Activated CD4-positive, CD25-positive, alpha-beta regulatory T cell treated with anti-CD3 and anti-CD28 coated beads, Interleukin-2, amount 50 U/mL, for 72 hours (primary cell): ENCODE results near the gene VPS35L.
"Not testable (repeated sequence)": the region's sequence is repeated elsewhere in the genome, so short reads cannot be mapped to it uniquely, and the experiment has no call there.

Experiments used
- DNase-seq: peaks from one replicate; pipeline ENCODE4 v3.0.0; 2021

The VPS35L gene

DNA sequence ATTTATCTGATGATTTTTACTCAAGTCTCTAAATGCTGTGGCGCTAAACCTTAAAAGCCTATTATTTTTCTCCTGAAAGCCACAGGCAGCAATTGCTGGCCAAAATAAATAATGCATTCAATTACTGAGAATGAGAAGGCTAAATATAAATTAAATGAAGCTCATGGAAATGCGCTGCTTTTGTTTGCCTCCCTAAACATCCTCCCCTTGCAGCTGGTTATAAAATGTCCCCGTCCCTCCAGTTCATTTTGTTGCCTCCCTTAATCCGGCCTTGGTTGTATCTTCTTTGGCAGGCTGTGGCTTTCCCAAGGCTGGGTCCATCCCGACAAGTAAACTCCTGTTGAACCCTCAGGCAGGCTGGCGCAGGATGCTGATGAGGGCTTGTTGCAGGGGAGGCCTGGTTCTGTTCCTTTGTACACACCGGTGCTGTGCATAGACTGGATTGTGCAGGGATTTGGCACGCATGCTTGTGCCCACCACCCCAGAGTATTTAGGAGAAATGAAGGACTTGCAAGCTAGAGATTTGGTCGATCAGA lies 99.8 kb downstream of the VPS35L start:
- DNase-seq = no peak

DNA sequence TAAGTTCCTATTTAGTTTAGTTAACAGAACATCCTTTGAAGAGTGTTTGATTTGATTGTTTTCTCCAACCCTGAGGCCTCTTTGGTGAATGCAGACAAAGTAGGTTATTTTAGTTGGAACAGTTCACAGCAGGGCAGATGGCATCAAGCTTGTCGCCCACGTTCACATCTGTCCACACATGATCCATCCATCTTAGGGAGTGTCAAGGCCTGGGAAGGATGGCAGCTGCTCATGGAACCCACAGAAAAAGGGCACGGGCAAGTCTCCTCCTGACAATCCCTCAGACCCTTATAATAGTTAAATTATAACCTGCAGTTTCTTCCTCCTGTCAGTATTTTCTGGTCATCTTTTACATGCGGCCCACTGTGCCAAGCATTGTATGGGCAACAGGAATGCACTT lies 102.3 kb downstream of the VPS35L start:
- no peak for DNase-seq

DNA sequence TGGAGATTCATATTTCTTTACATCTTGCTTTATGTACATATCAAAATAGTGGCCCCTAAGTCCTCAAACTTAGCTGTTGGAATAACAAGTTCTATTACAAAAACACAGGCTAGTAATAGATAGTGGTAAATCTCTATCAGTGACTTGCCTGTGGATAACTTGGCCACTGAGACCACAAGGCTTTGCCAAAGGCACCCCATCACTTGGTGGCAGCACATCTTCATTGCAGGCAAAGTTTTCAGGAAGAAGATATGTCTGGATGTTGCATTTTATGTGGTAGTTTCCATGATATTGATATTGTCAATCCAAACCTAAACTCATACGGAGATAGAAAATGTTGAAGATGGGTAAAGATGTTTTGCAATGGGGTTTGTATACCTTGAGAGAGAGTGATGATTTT lies 104.1 kb downstream of the VPS35L start:
- no peak for DNase-seq

DNA sequence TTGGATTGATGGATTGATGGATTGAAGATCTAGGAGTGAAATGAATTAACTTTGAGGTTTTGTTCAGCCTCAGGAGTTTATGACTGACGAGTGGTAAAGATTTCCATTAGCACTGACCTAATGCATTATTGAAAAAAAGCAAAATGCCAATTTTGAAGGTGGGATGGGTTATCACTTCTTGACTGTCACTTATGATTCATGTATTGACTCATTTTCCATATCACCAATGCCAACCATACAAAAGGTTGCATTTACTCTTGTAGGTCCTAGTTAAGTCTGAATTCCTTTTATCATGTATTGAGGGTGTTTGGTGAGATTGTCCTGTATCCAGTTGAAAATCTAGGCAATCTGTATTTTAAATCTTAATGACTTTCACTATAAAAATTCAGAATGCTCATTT lies 104.9 kb downstream of the VPS35L start:
- DNase-seq = no peak

DNA sequence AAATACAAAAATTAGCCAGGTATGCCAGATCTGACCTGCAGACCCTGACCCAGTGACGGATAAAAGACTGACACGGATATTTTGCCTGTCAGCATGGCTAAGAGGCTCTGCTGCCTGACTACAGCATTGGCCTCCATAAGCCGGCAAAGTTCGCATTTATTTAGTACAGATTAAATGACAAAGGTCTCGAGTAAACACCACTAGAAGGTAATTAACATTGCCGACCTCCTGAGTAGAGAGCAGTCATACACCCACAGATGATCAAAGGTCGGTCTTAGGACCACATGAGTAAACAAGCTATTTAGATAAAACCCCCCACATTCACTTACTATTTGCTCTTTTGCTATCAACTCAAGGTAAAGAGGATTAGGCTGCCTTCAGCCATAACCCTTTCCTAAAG lies 106.8 kb downstream of the VPS35L start:
- no peak for DNase-seq

DNA sequence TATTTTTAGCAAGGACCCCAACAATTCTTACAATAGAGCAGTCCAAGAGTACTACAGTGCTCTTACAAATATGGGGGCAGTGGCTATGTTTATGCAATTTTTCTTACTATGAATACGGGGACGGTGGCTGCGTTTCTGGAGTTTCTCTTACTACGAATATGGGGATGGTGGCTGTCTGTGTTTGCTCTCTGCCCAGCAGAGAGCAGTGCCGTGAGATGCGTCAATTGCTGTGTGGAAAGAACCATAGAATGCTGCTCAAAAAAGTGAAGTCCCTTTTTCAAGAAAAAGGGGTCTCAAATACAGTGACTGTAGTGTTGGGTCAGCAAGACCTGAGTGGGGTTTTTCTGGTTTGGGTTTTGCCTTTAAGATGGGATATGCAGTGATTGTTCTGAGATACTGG lies 108.7 kb downstream of the VPS35L start:
- no peak for DNase-seq

DNA sequence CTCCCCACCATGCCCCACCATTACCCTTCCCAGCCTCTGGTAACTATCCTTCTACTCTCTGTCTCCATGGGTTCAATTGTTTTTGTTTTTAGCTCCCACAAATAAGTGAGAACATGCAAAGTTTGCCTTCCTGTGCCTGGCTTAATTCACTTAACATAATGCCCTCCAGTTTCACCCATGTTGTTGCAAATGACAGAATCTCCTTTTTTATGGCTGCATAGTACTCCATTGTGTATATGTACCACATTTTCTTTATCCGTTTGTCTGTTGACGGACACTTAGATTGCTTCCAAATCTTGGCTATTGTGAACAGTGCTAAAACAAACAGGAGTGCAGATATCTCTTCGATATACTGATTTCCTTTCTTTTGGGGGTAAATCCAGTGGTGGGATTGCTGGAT lies 109.8 kb downstream of the VPS35L start:
- not testable (repeated sequence) for DNase-seq

DNA sequence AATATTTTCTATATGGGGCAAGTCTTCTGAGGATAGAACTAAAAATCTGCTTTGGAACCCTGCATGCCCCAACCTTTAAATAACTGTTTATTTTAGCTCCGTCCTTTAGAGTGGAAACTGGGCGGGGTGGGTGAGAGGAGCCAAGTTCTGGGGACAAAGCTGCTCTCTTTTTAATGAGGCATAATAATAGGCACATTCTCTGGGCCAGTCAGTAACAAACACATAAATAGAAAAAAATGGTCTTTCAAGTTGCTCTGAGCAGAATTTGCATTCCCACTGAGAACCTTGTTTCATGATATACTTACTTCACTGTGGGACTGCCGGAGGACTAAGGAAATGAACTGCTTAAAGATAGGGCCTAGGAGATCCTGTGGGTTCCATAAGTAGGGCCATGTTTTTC lies 111.0 kb downstream of the VPS35L start:
- DNase-seq = no peak

DNA sequence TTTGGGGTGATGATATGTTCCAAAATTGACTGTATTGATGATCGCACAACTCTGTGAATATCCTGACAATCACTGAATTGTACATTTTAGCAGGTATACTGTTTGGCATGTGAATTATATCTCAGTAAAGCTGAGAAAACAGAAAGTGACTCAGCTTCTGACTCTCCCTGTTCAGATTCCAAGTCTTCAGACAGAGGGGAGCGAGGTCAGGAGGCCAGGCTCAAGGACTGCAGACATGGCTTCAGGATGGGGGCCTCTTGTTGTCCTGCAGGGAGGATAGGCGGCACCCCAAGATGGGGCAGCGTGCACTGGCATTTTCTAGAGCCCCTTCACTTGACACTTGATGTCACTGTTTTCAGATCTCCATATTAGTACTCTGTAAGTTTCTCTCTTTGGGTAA lies 116.9 kb downstream of the VPS35L start:
- no peak for DNase-seq

DNA sequence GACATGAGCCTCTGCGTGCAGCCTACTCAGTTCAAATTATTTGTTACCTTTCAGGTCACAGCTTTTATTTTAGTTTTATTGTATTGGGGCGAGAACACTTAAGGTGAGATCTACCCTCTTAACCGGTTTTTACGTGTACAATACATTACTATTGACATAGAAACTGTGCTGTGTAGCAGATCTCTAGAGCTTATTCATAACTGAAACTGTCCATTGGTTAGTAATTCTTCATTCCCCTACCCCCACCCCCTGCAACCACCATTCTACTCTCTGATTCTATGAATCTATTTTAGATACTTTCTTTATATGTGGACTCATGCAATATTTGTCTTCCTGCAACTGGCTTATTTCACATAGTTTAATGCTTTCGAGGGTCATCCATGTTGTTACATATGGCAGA lies 119.0 kb downstream of the VPS35L start:
- DNase-seq = no peak

DNA sequence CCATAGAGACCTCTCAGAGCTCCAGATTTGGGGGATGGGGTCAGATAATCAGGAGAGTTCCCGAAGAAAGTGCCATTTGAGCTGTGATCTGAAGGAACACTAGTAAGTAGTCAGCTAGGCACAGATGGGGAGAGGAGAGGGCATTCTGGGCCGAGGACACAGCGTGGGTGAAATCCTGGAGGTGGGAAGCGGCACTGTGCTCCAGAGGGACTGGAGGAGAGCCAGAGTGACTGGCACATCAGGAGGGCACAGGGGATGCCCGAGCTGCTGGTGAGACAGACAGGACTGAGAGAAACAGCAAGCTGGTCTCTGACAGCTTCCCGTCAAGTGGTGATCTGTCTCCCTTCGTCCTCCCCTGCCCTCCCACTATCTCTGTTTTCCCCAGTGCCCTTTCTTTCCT lies 121.9 kb downstream of the VPS35L start:
- DNase-seq = no peak

DNA sequence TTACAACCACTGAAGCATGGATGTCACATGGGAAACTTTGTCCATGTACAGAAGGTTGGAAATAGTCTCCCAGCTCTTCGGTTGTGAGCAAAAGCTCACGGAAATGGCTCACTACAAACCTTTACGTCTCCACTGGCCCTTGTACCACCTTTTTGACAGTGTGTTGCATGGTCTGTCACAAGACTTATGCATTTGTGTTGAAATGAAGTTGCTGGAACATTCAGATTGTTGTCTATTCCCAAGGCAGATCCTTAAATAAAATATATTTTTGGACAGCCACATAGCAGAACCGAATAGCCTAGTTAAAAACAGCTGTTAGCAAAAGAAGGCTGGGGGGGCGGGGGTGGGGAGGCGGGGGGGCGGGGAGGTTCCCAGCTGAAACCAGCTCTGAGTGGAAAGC lies 123.3 kb downstream of the VPS35L start:
- no peak for DNase-seq

DNA sequence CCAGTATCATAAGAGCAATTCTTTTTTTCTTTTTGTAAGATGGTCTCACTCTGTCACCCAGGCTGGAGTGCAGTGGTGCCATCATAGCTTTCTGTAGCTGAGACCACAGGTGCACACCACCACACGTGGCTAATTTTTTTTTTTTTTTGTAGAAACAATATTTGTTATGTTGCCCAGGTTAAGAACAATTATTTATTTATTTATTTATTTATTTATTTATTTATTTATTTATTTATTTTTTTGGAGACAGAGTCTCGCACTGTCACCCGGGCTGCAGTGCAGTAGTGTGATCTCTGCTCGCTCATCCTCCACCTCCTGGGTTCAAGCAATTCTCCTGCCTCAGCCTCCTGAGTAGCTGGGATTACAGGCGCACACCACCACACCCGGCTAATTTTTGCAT lies 123.8 kb downstream of the VPS35L start:
- DNase-seq = not testable (repeated sequence)

DNA sequence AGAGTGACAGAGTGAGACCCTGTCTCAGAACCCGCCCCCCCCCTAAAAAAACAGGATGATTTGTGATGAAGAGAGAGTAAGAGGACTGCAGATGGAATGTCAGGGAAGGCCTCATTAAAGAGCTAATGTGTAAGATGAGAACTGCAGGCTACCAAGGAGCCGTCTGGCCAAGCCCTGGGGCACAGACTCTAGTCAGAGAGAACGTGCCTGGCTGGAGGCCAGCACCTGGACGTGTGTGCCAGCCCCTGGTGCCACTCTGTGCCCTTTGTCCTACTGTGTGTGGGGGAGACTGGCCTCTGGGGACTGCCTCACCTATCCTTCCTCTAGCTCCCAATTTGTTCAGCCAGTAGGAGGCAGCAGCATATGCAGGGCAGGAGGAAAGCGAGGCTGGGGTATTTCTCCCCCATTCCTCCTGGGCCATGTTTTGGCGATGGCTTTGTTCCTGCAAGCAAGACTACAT lies 125.4 kb downstream of the VPS35L start:
- DNase-seq = no peak

DNA sequence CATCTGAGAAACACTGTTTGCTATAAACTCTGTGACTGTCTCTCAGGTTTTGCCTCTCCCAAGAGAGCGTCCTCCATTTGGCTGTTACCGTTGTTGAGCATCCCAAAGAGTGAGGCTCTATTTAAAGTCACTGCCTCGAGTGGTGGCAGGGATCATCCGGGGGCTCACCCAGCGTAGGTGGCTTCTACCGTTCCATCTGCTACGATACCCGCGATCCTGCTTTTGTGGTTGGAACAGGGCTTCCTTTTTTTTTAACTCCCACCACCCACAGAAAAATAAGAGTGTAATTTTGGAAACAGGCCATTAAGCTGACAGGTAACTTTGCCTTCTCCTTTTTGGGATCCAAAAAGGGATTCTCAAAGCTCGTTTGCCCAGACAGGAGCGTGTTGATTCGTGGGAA lies 126.1 kb downstream of the VPS35L start:
- DNase-seq = no peak

DNA sequence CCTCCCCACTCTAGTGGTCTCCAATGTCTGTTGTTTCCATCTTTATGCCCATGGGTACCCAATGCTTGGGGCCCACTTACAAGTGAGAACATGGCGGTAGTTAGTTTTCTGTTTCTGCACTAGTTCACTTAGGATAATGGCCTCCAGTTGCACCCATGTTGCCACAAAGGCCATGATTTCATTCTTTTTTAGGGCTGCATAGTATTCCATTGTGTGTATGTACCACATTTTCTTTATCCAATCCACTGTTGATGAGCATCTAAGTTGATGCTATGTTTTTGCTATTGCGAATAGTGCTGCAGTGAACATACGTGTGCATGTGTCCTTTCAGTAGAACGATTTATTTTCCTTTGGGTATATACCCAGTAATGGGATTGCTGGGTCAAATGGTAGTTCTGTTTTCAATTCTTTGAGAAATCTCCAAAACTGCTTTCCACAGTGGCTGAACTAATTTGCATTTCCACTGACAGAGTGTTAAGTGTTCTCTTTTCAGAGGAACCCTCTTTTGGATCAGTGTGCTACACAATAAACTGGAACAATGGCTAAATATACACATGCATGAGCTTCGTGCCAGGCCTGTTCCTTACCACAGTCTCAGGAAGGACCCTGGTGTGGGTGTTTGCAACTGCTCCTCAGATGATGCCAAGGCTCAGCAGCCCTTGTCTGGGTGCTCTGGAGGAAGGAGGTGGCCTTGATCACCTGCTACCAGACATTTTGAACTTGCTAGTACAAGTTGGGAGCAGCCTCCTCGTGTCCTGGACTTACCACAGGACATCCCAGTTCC lies 128.1 kb downstream of the VPS35L start:
- no peak for DNase-seq

DNA sequence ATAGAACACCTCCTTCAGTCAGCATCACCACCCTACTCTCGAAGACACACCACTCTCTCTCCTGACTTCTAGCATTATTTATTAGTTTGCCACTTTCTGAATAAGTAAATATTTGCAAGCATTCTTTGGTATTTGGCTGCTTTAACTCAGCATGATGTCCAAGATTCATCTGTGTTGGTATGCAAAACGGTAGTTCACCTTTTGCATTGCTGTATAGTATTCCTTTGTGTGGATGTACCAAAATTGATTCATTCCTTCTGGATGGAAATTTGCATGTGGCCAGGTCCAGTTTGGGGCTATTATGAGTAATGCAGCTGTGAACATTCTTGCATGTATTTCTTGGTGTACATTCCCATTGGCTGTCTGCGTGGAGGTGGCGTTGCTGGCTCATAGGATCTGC lies 129.7 kb downstream of the VPS35L start:
- no peak for DNase-seq

DNA sequence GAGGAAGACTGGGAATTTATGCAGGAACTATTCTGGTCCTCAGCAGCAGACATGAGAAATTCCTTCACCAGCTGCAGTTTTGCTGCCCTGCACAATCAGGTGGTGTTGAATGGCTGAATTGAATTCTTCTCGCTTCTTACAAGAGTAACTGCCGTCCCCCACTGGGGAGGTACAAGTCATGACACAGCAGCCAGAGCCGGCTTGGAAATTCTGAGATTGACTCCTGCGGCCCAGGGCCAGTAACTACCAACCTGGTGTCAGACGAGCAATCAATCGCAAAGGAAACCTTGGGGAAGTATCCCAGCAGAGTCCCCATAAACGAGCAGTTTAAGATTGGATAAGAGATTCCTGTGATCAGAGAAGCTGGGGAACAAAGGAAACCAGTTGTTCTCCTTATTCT lies 131.8 kb downstream of the VPS35L start:
- DNase-seq = no peak

DNA sequence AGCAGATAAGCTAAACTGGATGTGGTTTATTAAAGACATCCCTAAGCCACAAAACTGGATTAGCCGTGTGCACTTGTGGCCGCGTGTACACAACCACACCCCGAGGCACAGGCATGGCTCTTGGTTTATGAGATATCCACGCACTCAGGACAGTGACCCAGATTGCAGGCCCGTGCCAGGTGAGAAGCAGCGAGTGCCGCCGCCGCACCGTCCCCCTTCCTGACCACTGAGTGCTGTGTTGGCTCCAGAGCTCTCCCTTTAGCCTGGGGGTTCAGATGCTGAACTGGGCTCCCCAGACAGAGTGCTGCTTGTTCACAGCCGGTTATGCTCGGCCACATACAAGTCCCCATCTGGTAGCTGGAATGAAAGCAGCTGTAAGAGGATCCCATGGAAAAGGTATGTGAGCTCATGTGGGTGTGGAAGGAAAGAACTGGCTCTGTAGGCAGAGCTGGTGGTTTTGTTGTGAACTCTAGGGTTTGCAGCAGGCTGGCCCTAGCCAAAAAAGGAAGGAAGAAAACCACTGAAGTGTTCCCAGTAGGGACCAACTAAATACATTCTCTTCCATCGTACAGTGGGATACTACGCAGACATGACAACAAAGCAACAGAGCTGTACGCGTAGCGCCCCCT lies 133.0 kb downstream of the VPS35L start:
- DNase-seq = no peak

DNA sequence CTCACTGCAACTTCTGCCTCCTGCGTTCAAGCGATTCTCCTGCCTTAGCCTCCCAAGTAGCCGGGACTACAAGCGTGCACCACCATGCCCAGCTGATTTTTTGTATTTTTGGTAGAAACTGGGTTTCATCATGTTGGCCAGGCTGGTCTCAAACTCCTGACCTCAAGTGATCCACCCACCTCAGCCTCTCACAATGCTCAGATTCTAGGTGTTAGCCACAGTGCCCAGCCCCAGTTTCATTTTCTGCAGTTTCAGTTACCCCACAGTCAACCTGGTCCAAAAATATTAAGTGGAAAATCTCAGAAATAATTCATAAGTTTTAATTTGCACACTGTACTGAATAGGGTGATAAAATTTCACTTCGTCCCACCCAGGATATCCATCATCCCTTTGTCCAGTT lies 133.8 kb downstream of the VPS35L start:
- DNase-seq = no peak

DNA sequence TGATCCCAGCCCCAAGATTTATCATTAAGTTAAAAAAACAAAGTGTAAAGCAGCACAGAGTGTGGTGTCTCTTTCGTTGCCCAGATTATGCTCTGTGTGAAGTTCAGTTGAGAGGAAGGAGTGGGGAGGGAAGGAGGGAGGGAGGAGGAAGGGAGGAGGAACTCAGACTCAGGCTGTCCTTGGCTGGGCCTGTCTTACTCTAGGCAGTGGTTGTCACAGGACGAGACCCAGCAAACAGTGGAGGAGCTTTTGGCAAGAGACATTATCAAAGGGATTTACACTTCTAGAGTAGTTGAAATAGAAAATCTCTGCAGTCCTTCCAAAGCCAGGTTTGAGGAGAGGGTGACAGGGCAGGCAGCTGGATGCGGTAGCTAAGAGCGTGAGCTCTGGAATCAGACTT lies 134.7 kb downstream of the VPS35L start:
- DNase-seq = no peak

DNA sequence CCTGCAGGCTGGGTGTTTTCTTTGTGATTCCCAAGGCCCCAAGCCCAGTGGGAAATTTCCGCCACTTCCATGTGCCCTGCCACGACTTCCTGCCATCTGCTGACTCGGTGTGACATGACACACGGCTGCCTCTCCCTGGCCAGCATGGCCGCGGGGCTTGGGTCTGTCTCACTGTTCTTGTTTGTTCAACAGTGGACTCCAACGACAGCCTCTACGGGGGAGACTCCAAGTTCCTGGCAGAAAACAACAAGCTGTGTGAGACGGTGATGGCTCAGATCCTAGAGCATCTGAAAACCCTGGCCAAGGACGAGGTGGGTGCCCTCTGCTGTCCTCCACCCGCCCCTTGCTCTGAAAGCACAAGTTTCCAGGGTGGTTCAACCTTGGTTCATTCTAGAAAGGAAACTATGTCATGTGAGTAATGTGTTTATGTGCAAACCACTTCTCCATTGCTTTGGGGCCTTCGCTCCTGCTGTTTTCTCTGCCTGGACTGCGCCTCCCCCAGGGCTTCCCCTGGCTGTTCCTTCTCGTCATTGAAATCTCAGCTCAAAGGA lies 135.7 kb downstream of the VPS35L start:
- DNase-seq = no peak

DNA sequence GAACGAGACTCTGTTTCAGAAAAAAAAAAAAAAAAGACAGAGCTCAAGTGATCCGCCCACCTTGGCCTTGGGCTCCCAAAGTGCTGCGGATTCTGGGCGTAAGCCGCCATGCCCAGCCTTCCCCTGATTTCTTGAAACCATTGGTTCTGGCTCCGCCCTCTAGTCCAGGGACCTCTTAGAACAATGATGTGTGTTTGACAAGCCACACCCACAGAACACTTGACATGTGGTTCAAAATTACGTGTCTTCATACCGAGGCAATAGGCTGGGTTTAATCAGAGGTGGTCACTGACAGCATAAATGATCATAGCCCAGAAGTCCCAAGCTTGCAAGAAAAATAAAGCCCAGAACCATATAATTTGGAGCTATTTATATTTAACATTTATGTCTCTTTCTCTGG lies 139.5 kb downstream of the VPS35L start:
- no peak for DNase-seq

DNA sequence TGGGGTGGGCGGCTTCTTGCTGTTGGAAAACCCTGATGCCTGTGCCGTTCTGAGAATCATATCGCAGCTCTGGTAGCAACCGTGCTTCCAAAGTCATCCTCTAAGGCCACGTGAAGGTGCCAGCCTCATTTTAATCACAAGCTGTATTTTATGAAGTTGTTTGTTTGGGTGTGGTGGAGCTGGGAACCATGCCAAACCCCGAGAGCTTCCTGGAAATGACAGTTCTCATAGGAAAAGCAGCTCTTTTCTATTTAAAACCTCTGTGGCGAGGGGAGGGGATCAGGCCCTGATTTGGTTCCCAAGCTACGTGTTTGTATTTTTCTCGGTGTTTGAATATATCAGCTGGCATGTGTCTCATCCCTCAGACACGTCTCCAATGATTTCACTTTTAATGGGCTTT lies 140.8 kb downstream of the VPS35L start:
- DNase-seq = no peak
